Limb (tissue), 2 donors: ENCODE results near the gene WNT10A.

ENCODE experiments used
- DNase-seq, 2 donors: peaks; one replicate each; pipeline ENCODE4 v3.0.0-alpha.2; 2016; ENCODE audit errors: extremely low spot score in 2 of 2

The WNT10A gene

GRCh38 chr2:218877331-218877730, 3.3 kb upstream of the WNT10A start:
- DNase-seq: no peak

GRCh38 chr2:218877891-218878290, 2.8 kb upstream of the WNT10A start:
- no peak for DNase-seq

- no peak for DNase-seq
These were observed 2.2 kb upstream of the WNT10A start for GRCh38 chr2:218878486-218878885.

- peak; percentile 48 to 56 for DNase-seq
These were observed 1.5 kb upstream of the WNT10A start for GRCh38 chr2:218878926-218879761.

DNA sequence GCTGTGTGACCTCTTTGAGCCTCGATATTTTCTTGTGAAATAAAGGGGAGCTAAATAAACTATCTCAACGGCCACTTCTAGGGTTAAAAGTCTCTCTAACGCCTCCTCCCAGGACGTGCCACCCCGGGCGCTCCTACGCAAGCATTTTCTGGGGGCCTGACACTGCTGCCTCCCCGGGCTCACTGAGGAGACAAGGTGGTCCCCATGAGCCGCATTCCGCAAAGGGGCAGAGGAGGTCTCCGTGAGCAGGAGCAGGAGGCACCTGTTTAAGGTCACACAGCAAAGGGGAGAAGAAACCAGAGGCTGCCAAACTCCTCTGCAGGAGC, 913 bp upstream of the WNT10A start:
- DNase-seq: no peak

DNA sequence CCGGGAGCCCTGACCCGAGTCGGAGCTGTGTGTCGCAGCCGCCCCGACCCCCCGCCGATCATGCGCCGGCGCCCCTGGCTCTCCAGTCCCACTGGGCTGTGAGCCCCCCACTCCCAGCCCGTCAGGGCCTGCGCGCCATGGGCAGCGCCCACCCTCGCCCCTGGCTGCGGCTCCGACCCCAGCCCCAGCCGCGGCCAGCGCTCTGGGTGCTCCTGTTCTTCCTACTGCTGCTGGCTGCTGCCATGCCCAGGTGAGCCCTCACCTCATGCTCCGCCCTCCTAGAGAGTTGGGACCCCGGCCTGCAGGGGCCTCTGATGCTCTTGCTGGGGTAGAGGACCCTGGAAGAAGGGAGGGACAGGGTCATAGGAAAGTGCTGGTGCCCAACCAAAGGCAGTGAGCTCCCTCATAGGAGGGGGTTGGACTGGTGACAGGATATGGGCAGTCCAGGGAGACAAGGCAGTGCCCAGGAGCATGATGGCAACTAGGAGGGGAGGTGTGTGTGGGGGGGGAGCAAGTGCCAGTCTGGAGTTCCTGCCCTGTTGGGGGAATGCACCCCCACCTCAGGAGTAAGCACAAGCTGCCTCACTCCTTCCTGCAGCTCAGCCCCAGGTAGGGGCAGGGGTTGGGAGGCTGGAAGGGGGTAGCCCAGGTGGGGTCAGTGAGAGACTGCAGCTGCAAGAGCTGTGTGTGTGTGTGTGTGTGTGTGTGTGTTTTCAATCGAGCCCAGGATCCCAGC, 375 bp downstream of the WNT10A start:
- no peak for DNase-seq

- DNase-seq: no peak
These were observed 1.2 kb downstream of the WNT10A start for GRCh38 chr2:218881744-218882460.

DNA sequence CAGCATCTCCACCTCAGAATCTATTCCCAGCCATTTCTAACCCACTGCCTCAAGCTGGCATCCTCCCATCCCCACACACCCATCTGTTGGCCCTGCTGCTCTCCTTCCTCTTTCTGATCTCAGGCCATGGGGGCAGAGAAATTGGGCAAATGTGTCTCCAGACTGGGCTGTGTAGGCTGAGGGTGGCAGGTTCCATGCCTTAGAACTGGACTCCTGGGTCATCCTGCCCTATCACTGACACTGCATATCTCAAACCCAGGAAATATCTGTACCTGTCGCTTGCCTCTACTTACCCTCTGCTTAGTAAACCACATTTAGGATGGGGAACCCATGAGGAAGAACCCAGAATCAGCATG, 1.8 kb downstream of the WNT10A start:
- DNase-seq: no peak

GRCh38 chr2:218882866-218883366, 2.3 kb downstream of the WNT10A start:
- no peak for DNase-seq

- DNase-seq: peak in 1 of 2 donors; percentile 66
These were observed 3.1 kb downstream of the WNT10A start for GRCh38 chr2:218883491-218884490.

DNA sequence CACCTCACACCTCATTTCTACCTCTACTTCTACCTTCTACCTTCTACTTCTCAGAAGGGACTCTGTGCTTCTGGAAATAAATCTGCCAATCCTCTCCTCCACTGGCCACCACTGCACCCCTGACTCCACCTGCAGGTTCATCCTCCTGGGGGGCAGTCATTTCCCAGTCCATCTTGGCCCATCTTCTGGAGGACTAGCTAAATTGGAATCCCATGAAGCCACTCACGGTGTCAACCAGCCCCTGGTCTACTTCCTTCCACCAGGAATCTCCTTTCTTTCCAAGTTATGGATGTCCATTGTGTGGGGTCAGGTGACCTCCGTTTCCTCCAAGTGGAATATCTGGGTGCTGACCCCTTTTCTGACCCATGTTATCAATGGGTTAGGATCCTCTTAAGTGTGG, 3.9 kb downstream of the WNT10A start:
- no peak for DNase-seq

DNA sequence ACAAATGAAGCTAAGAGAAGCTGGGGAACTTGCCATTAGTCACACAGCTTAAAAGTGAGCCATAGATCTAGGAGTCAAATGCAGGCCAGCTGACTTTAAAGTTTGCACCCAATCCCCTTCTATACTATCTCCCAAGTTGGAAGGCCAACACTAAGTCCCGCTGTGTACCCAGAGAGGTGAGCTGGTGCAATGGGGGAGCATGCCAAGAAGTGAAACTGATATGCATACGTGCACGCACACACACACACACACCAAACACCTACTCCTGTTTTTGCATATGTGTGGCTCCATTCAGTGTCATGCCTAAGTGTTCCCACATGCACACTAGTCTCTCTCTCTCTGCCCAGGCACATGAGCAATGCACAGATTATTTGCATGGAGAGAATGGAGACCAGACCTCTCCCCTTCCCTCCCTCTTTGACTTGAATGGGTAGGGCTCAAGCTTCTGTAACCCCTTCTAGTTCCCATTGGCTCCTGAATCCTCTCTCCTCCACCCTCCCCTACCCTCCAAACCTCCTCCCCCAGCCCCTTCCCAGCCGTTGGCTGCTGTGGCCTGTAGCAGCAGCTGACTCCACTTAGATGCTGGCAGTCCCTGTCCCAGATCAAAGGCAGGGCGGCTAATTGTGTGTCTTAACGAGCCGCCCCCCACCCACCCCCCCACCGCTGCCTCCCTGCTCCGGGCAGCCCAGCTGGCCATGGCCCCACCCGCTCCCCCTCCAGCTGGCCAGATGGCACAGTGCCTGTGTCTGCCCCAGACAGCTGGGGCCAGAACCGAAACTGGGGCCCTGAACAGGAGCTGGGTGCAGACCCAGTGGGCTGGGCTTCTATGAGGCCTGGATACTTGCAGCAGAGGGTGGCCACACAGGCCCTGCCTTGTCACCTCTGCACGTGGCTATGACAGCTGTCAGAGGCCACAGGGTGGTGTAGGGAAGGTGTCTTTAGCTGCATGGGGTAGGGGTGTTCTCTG, 5.6 kb downstream of the WNT10A start:
- DNase-seq: peak; percentile 48 to 67

DNA sequence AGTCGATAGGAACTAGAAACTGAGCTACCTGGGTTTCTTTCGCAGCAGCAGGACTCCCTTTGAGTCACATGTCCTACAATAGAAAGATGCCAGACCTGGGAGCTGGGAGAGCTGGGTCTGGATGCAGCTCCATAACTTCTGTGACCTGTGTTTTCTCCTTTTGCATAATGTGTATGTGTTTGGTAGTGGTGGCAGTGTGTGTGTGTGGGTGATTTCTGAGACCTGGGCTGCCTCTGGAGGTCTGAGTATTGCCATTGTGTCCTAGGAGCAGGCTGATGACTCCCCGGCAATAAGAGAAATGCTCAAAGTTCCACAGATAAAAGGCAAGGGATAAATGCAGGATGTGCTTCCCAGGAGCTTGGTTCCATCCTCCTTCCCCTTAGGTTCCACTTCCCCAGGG, 6.4 kb downstream of the WNT10A start:
- no peak for DNase-seq

DNA sequence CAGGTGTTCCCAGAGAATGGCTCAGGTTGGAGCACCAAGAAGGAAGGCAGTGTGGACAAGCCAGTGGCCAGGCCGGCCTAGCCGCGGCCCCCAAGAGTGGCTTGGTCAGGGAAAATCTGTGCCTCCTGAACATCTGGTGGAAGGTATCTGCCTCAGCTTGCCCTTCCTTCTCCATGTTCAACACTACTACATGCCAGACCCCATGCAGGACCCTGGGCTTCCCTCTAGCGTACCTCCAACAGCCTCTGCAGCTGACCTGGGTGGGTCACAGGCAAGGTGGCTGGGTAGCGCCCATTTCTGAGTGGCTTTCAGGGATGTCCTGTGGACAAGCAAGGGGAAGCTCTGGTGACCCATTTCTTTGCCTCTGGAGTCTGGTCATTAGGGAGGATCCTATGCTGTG, 7.7 kb downstream of the WNT10A start:
- DNase-seq: no peak

GRCh38 chr2:218889937-218890336, 9.3 kb downstream of the WNT10A start:
- DNase-seq: no peak

- no peak for DNase-seq
These were observed 9.7 kb downstream of the WNT10A start for GRCh38 chr2:218890369-218890768.

GRCh38 chr2:218891275-218892135, 10.9 kb downstream of the WNT10A start:
- DNase-seq: no peak

DNA sequence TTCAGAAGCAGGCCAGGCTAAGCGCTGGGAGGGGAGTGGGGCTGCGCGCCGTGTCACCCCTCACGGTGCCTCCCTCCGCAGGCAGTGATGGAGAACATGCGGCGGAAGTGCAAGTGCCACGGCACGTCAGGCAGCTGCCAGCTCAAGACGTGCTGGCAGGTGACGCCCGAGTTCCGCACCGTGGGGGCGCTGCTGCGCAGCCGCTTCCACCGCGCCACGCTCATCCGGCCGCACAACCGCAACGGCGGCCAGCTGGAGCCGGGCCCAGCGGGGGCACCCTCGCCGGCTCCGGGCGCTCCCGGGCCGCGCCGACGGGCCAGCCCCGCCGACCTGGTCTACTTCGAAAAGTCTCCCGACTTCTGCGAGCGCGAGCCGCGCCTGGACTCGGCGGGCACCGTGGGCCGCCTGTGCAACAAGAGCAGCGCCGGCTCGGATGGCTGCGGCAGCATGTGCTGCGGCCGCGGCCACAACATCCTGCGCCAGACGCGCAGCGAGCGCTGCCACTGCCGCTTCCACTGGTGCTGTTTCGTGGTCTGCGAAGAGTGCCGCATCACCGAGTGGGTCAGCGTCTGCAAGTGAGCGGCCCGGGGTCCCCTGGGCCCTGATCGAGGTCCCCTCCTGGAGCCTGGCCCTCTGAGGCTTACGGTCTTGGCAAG, 12.2 kb downstream of the WNT10A start:
- DNase-seq: peak; percentile 68 to 83
